HFFc6 (cell line): ENCODE data around the gene RIOK1. TPM values are rescaled to one million over a fixed set of nuclear protein-coding genes. Genes with fewer than 3 reads are reported as not detected.

Source experiments
- DNase-seq: peaks from one replicate; pipeline ENCODE4 v3.0.0-alpha.2; 2018
- H3K27ac Mint-ChIP-seq: 2 replicates; pipeline ENCODE4 v1.8.0; 2020; ENCODE audit warnings: mild to moderate bottlenecking, mixed read lengths
- H3K27me3 Mint-ChIP-seq: 2 replicates; pipeline ENCODE4 v1.8.0; 2021; ENCODE audit warnings: mild to moderate bottlenecking, moderate library complexity, mixed read lengths; ENCODE audit not compliant: insufficient read depth
- H3K36me3 Mint-ChIP-seq: 2 replicates; pipeline ENCODE4 v1.8.0; 2021; ENCODE audit warnings: low read depth, mixed read lengths
- H3K4me1 Mint-ChIP-seq: 2 replicates; pipeline ENCODE4 v1.8.0; 2020; ENCODE audit warnings: low read depth, mixed read lengths
- H3K4me3 Mint-ChIP-seq: 2 replicates; pipeline ENCODE4 v1.8.0; 2020; ENCODE audit warnings: mild to moderate bottlenecking, moderate library complexity, mixed read lengths
- H3K9me3 Mint-ChIP-seq: 2 replicates; pipeline ENCODE4 v1.8.0; 2020; ENCODE audit warnings: mild to moderate bottlenecking, mixed read lengths
- CTCF ChIP-seq: fragments of 200-600 bp; sonication (generic); IDR thresholded peaks from 2 replicates; pipeline ENCODE4 v1.5.0; 2021; ENCODE audit warnings: antibody characterized with exemption, mild to moderate bottlenecking
- total RNA-seq, 6 experiments: library from RNA; stranded (reverse); fragmentation: NEBNext Ultra II Directional; extraction: Animal tissue kit (Norgen Biotek cat#: 25700); gene quantifications; 2 replicates in 1 of 6; 3 replicates in 5 of 6; pipeline ENCODE4 v1.2.3, GENCODE V29; 2021

RIOK1 gene
- total RNA-seq, 6 experiments from 2014 or later: 16.6 to 19.5 (median 17.8) TPM

- peaks cover 38% of the 10 kb centered on the region; the same call in 1 of the 2 replicates for H3K36me3 Mint-ChIP-seq
- no peak overlapping the region for H3K4me3 Mint-ChIP-seq
- no peak overlapping the region for H3K27ac Mint-ChIP-seq
- H3K4me1 Mint-ChIP-seq: peaks cover 24% of the 10 kb centered on the region
- no peak for DNase-seq
- H3K9me3 Mint-ChIP-seq: no peaks in the 10 kb centered on the region
- TF ChIP-seq CTCF: no peak
- H3K27me3 Mint-ChIP-seq: no peaks in the 10 kb centered on the region; the same call in 1 of the 2 replicates
Observed at GRCh38 chr6:7413151-7413823, 23.7 kb downstream of the RIOK1 start.

GRCh38 chr6:7414811-7415210 lies 25.2 kb downstream of the RIOK1 start:
- DNase-seq: peak; percentile 81
- Mint-ChIP-seq H3K4me3 (no peak overlapping the region), H3K27ac (peak overlapping the region; percentile 55), H3K36me3 (peaks cover 42% of the 10 kb centered on the region; the same call in 1 of the 2 replicates), H3K4me1 (peaks cover 36% of the 10 kb centered on the region), H3K9me3 (no peaks in the 10 kb centered on the region), H3K27me3 (no peaks in the 10 kb centered on the region; the same call in 1 of the 2 replicates)
- TF ChIP-seq CTCF: no peak

- DNase-seq: no peak
- H3K4me3 Mint-ChIP-seq: no peak overlapping the region
- no peaks in the 10 kb centered on the region for H3K9me3 Mint-ChIP-seq
- peaks cover 32% of the 10 kb centered on the region; the same call in 1 of the 2 replicates for H3K36me3 Mint-ChIP-seq
- no peaks in the 10 kb centered on the region for H3K27me3 Mint-ChIP-seq
- peak overlapping the region; percentile 40 for H3K27ac Mint-ChIP-seq
- TF ChIP-seq CTCF: no peak
- H3K4me1 Mint-ChIP-seq: peaks cover 36% of the 10 kb centered on the region
Observed at GRCh38 chr6:7417684-7418083, 28.1 kb downstream of the RIOK1 start.

GRCh38 chr6:7418238-7418905 lies 28.8 kb downstream of the RIOK1 start:
- peak; percentile 56 for DNase-seq
- peaks cover 32% of the 10 kb centered on the region for H3K4me1 Mint-ChIP-seq

GRCh38 chr6:7419065-7419464 lies 29.5 kb downstream of the RIOK1 start:
- TF ChIP-seq CTCF: no peak

More at GRCh38 chr6:7418238-7418905, 28.8 kb downstream of the RIOK1 start:
- Mint-ChIP-seq H3K9me3 (no peaks in the 10 kb centered on the region), H3K27me3 (no peaks in the 10 kb centered on the region), H3K36me3 (peaks cover 29% of the 10 kb centered on the region; the same call in 1 of the 2 replicates), H3K27ac (peak overlapping the region; percentile 40), H3K4me3 (peak overlapping the region; percentile 13; the same call in 1 of the 2 replicates)
- TF ChIP-seq CTCF: no peak

More at GRCh38 chr6:7419065-7419464, 29.5 kb downstream of the RIOK1 start:
- Mint-ChIP-seq H3K4me1 (peaks cover 29% of the 10 kb centered on the region), H3K9me3 (no peaks in the 10 kb centered on the region), H3K27me3 (no peaks in the 10 kb centered on the region), H3K36me3 (peaks cover 27% of the 10 kb centered on the region; the same call in 1 of the 2 replicates), H3K4me3 (no peak overlapping the region), H3K27ac (no peak overlapping the region)
- peak; percentile 13 for DNase-seq
